DMS79 (cell line): ENCODE results near the gene IQCH.
"Not testable (repeated sequence)": the region's sequence is repeated elsewhere in the genome, so short reads cannot be mapped to it uniquely, and the experiment has no call there.

Experiments used
- DNase-seq: peaks from one replicate; lab custom pipeline; 2025; lab: John Stamatoyannopoulos, UW

Gene IQCH

GRCh38 chr15:67446449-67446848 lies 191.9 kb downstream of the IQCH start:
- no peak for DNase-seq

- DNase-seq: not testable (repeated sequence)
These were observed 193.8 kb downstream of the IQCH start for GRCh38 chr15:67448372-67448771.

- DNase-seq: not testable (repeated sequence)
These were observed 199.1 kb downstream of the IQCH start for GRCh38 chr15:67453703-67454102.

GRCh38 chr15:67456677-67457529 lies 202.3 kb downstream of the IQCH start:
- DNase-seq: no peak

- DNase-seq: no peak
These were observed 203.9 kb downstream of the IQCH start for GRCh38 chr15:67458331-67459029.

- DNase-seq: no peak
These were observed 205.9 kb downstream of the IQCH start for GRCh38 chr15:67460521-67460920.

- DNase-seq: no peak
These were observed 207.1 kb downstream of the IQCH start for GRCh38 chr15:67461735-67462134.

- DNase-seq: no peak
These were observed 208.3 kb downstream of the IQCH start for GRCh38 chr15:67462875-67463274.

- no peak for DNase-seq
These were observed 208.9 kb downstream of the IQCH start for GRCh38 chr15:67463488-67463887.

- no peak for DNase-seq
These were observed 210.8 kb downstream of the IQCH start for GRCh38 chr15:67465196-67465952.

- no peak for DNase-seq
These were observed 213.8 kb downstream of the IQCH start for GRCh38 chr15:67468416-67468815.

- DNase-seq: no peak
These were observed 215.1 kb downstream of the IQCH start for GRCh38 chr15:67469680-67470079.

- no peak for DNase-seq
These were observed 218.4 kb downstream of the IQCH start for GRCh38 chr15:67472957-67473356.

- DNase-seq: no peak
These were observed 220.0 kb downstream of the IQCH start for GRCh38 chr15:67474405-67475110.

- no peak for DNase-seq
These were observed 225.4 kb downstream of the IQCH start for GRCh38 chr15:67479781-67480505.

- no peak for DNase-seq
These were observed 226.2 kb downstream of the IQCH start for GRCh38 chr15:67480741-67481140.

GRCh38 chr15:67481680-67482079 lies 227.1 kb downstream of the IQCH start:
- DNase-seq: no peak

GRCh38 chr15:67495585-67495984 lies 241.0 kb downstream of the IQCH start:
- no peak for DNase-seq

GRCh38 chr15:67501177-67501835 lies 246.7 kb downstream of the IQCH start:
- no peak for DNase-seq

- no peak for DNase-seq
These were observed 247.4 kb downstream of the IQCH start for GRCh38 chr15:67501836-67502461.
